ENCODE measurements around the gene HIP1. TPM values are rescaled to one million over a fixed set of nuclear protein-coding genes. Genes with fewer than 3 reads are reported as not detected.

Gene HIP1
- total and polyA plus RNA-seq, 12 donors, result 7.0 to 32.4 (median 23.4) TPM

DNA sequence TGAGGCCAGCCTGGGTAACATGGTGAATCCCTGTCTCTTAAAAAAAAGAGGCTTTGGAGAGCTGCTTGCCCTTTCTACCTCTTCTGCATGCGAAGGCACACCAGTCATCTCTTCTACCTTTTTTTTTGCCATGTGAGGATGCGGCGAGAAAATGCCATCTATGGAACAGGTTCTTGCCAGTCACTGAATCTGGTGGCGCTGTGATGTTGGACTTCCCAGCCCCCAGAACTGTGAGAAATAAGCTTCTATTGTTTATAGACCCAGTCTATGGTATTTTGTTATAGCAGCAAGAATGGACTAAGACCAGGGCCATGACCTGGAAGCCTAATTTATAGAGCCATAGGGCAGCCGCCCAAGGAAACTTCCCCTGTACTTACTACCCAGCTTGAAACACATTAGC, 112.9 kb downstream of the HIP1 start:
- WGBS, 2 donors, result 87 to 98% methylated on average over 5 of the region's 5 CpGs
- DNase-seq (no peak), ATAC-seq (no peak)
- TF ChIP-seq CTCF (IDR thresholded peaks at IDR 0.05), result no peak
- Histone ChIP-seq H3K27me3 (no peaks in the 10 kb centered on the region), H3K4me1 (peaks cover 0 to 41% (median 13%) of the 10 kb centered on the region in 9 donors), H3K27ac (no peak overlapping the region), H3K36me3 (peaks cover 0 to 6% (median 0%) of the 10 kb centered on the region in 9 donors), H3K4me3 (no peak overlapping the region), H3K9me3 (peaks cover 0 to 14% (median 8%) of the 10 kb centered on the region in 11 donors)
- intact Hi-C loops (cut with DNase I), result no loop called here

DNA sequence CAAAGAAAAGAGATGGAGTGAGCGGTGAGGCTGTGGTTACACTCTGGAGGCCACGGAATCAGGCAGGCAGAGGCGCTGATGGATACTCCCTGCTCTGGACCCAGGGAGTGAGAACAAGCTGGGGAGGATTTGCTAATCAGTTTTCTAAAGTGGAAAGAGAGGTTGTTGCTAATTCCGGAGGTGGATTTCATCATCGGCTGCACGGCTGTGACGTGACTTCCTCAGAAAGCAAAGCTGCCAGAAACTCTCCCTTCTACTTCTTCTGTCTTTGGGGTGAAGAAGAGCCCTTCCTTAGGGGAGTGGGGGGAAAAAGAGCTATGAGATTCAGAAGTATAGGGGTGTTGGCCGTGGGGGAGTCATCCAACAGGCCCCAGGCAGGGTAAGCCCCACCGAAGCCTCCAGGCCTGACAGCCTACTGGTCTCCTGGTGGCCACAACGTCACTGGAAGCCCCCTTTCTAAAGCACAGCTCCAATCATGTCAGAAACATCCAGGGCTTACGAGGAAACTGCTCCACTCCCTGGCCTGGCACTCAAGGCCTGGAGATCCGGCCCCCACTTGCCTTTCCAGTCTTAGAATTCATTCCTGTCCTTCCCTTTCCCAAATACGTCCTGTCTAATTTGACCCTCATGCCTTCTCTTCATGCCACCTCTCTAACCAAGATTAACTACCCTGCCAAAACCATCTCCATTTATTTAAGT, 114.5 kb downstream of the HIP1 start:
- intact Hi-C loops (cut with DNase I), result no loop called here

GRCh38 chr7:75623390-75624133, 115.2 kb downstream of the HIP1 start:
- Histone ChIP-seq H3K36me3 (peaks cover 0 to 6% (median 0%) of the 10 kb centered on the region in 9 donors), H3K4me1 (peaks cover 0 to 63% (median 13%) of the 10 kb centered on the region in 9 donors), H3K27me3 (no peaks in the 10 kb centered on the region), H3K27ac (peak overlapping the region in 8 of 10 donors; percentile 10 to 92 (median 70)), H3K9me3 (peaks cover 0 to 14% (median 8%) of the 10 kb centered on the region in 11 donors), H3K4me3 (no peak overlapping the region)
- ATAC-seq, result peak in 6 of 8 donors; percentile 15 to 49 (median 32)
- WGBS, 2 donors, result 75 to 84% methylated on average over 16 of the region's 16 CpGs
- TF ChIP-seq CTCF (IDR thresholded peaks at IDR 0.05), result no peak
- intact Hi-C loops (cut with DNase I), result no loop called here
- no peak for DNase-seq

More for the DNA sequence above, 114.5 kb downstream of the HIP1 start:
- Histone ChIP-seq H3K27me3 (no peaks in the 10 kb centered on the region), H3K27ac (peak overlapping the region; percentile 10 to 92 (median 70)), H3K4me3 (no peak overlapping the region), H3K9me3 (peaks cover 0 to 14% (median 8%) of the 10 kb centered on the region in 11 donors), H3K4me1 (peaks cover 0 to 56% (median 13%) of the 10 kb centered on the region in 9 donors), H3K36me3 (peaks cover 0 to 6% (median 0%) of the 10 kb centered on the region in 9 donors)
- TF ChIP-seq CTCF (IDR thresholded peaks at IDR 0.05), result no peak
- DNase-seq (peak; percentile 43 to 57), ATAC-seq (peak; percentile 41 to 89 (median 74))
- 51 to 52% methylated on average over 13 of the region's 13 CpGs for WGBS, 2 donors

GRCh38 chr7:75621124-75621523, 117.6 kb downstream of the HIP1 start:
- Histone ChIP-seq H3K27ac (peak overlapping the region in 2 of 10 donors; percentile 6 to 67), H3K4me1 (peaks cover 0 to 86% (median 13%) of the 10 kb centered on the region in 9 donors), H3K36me3 (peaks cover 0 to 4% (median 0%) of the 10 kb centered on the region in 9 donors), H3K9me3 (peaks cover 0 to 5% (median 0%) of the 10 kb centered on the region in 11 donors), H3K4me3 (no peak overlapping the region), H3K27me3 (no peaks in the 10 kb centered on the region)
- DNase-seq (no peak), ATAC-seq (no peak)
- WGBS, 2 donors, result 74 to 79% methylated on average over 9 of the region's 9 CpGs
- intact Hi-C loops (cut with DNase I), result no loop called here
- TF ChIP-seq CTCF (IDR thresholded peaks at IDR 0.05), result no peak
